Measurements from ENCODE around the gene SEC24D.

GRCh38 chr4:118775405-118775804 is 60.5 kb downstream of the SEC24D start:
- TF ChIP-seq GATA2 (IDR thresholded peaks at IDR 0.05; ENCODE audit: low read depth, low read length) (no peak), GATA3 (IDR thresholded peaks at IDR 0.05; ENCODE audit: low read depth, low read length) (no peak)
